GM21367 (cell line): ENCODE results near the gene A3GALT2.

Source experiments
- ATAC-seq: cut with Tn5 transposase; IDR thresholded peaks from one replicate; pipeline ENCODE4 v1.9.1; 2021; ENCODE audit not compliant: unreplicated experiment

Gene A3GALT2

DNA sequence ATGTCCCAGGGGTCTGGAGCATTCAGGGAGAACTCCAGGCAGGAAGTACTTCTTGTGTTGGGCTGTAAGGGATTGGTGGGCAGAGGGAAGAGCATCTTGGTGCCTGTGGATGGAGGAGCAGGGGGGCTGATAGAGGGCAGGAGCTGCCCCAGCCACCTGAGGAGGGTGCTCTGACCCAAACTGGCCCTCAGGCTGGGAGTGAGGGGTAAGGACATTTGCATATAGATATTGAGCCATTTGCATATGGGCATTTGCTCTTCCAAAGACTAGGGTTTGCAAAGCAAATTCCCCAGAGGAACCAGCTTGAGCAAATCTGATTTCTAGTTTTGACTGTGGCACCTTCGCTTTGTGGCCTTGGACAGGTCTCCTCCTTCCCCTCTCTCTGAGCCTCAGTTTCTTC, 46.5 kb downstream of the A3GALT2 start:
- no peak for ATAC-seq

GRCh38 chr1:33273961-33274371, 46.9 kb downstream of the A3GALT2 start:
- ATAC-seq: no peak

DNA sequence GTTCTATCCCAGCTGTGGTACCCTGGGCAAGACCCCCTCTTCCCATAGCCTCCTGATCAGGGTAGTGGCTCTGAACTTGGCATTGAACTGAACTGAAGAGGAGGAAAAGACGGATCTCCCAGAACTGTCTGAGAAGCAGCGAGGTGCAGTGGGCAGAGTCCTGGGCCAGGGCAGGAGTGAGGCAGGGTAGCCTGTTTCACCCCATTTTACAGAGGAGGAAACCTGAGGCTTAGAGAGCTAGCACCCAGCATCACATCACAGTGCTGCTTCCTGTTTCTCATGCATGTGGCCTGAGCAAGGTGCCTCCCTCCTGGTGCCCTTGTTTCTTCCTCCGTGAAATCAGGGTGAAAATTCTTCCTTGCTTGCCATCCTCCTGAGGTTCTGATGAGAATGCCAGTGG, 47.5 kb downstream of the A3GALT2 start:
- no peak for ATAC-seq

DNA sequence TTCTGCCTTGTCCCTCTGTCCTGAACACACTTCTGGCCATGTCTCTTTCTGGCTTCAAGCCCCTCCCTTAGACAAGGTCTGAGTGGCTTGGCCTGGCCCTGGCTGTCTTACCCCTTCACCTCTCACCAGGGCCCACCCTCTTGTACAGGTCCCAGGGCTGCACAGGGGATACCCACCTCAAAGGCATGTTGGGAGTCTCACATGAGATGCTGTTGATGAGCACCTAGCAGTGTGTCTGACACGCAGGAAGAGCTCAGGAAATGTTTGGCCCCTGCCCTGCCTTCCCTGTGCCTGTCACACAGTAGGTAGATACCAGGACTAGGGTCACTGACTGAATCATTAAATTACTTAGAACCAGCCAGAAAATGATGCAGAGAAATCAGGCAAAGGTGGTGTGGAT, 48.0 kb downstream of the A3GALT2 start:
- ATAC-seq: no peak

- no peak for ATAC-seq
Measured at GRCh38 chr1:33272509-33272908, 48.4 kb downstream of the A3GALT2 start.

DNA sequence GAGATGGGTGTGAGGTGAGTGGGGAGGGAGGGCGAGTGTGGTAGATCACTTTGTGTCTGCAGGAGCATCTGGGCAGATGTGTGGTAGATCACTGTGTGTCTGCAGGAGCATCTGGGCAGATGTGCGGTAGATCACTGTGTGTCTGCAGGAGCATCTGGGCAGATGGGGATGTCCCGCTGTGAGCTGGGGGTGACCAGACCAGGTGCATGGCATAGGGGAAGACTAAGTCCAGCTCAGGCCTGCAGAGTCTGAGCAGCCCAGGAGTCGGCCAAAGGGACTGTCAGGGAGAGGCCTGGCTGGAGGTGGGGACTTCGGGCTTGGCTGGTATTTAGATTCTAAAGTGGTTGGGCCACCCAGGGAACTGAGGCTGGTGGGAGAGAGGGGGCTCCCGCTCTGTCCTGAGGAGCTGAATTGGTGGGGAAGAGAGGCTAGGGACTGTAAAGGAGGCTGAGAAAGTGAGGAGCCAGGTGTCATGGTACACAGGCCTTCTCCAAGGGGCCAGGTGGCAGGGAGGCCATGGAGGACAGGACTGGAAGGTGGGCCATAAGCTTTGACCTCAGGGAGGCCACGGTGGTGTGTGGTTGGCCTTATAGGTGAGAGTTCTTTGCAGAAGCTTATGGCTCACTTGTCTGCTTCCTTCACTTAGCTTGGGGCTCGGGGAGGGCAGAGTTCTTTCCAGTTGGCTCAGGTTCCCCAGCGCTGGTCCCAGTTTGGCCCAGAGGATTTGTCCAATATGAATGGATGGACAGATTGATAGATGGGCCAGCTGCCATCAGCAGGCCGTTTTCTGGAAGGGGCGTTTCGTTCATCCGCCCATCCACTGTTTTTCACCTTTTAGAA, 49.0 kb downstream of the A3GALT2 start:
- no peak for ATAC-seq

- ATAC-seq: no peak
Measured at GRCh38 chr1:33270808-33271465, 50.0 kb downstream of the A3GALT2 start.

DNA sequence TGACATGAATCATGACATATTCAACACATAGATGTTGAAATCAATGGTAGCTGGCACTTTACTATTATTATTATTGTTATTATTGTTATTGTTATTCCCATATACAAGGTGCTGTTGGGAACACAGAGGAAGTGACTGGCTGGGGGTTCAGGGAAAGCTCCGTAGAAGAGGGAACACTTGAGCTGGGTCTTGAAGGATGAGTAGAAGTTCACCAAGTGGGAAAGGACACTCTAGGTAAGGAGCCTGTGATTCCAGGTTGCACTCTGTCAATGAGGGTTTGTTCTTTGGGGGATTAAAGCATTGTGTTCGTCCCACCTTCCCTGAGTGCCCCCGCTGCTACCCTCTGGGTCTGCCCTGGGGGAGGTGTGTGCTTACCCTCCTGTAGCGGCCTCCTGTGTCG, 50.5 kb downstream of the A3GALT2 start:
- ATAC-seq: no peak

DNA sequence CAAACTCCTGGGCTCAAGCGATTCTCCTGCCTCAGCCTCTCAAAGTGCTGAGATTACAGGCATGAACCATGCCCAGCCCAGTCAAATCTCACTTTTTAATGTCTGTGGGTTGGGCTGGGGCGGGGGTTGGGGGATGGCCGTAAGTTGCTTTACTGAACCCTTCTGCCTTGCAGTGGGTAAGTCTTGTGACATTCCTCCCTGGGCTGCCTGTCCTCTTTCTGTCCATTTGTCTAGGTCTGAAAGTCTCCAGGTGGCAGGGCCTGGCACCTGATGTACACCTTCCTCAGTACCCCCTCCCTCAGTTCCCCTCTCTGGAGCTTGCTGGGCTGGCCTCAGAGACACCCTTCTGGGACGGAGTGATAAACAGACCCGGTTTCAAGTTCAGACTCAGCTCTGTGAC, 51.3 kb downstream of the A3GALT2 start:
- no peak for ATAC-seq

- no peak for ATAC-seq
Measured at GRCh38 chr1:33268927-33269610, 51.8 kb downstream of the A3GALT2 start.

- no peak for ATAC-seq
Measured at GRCh38 chr1:33268457-33268856, 52.4 kb downstream of the A3GALT2 start.

DNA sequence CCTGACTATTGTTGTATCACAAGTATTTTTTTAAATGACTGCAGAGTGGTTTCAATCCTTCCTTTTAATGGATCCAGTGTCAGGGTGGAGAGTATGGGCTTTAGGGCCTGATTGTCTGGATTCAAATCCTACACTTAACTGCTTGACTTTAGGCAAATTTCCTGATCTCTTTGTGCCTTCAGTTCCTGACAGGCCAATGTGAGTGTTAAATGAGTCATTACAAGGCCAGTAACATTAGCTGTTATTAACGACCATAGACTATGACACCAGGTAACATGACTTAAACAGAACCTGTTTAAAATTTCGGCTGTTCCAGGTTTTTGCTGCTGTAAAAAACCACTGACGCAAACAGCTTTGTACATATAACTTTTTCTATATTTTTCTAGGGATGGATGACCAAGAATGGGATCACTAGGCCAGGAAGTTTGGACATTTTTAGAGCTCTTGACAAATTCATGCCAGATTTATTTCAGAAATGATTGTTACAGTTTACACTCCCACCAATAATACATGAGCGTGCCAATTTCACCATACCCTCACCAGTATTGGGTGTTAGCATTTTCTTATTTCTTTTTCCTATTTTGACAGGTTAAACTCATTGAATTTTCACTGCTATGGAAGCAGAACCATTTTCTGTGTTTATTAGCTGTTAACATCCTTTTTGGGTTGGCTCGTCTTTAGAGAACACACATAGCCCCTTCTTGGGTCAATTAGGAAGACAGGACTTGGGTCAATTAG, 53.3 kb downstream of the A3GALT2 start:
- ATAC-seq: no peak

DNA sequence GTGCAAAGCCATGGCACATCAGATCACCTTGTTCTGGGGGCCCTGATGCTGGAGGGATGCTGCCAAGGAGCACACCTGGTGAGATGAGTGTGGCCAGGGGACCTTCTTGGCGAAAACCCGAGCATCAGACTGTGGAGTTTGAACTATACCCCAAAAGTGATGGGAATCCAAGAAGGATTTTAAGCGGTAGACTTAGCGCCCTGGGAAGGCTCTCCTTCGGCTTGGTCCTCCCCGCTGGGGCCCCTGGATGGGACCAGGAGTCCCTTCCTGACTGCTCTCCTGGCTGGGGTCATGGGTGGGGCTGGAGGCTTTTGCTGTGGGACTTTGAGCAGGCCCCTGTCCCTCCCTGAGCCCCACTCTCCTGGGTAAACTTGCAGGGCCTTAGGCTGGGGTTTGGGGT, 54.1 kb downstream of the A3GALT2 start:
- no peak for ATAC-seq

DNA sequence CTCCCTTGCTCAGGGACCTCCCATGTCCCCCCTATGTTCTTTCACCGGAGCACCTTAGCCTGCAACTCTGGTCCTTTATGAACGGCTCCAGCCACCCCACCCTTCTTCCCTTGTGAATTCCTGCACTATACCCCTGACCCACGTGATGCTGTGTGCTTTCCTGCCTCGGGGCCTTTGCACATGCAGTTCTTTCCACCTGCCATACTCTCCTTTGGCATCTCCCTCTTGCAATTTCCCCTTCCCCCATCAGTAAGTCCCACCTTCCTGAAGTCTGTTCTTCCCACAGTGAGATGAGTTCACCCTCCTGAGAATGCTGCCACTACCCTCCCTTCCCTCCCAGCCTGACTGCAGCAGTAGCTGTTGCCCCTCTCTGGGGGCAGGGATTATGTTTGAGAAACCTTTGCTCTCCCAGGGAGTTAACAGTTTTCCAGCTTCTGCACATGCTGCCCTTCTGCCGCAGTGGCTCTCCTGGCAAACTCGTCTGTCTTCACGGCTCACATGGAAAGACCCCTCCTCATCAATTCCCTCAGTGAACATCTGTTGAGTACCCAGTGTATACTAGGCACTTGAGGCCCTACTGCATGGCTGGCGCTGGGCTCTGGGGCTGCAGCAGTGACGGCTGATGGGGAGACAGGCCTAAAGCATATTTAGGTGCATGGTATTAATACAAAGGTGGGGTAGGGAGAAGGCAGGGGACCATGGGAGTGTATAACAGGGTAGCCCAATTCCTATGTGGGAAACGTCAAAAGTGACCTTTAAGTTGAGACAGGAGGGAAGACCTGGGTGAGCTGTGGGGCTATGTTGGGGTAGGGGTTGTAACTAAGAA, 54.9 kb downstream of the A3GALT2 start:
- no peak for ATAC-seq

- no peak for ATAC-seq
Measured at GRCh38 chr1:33263890-33264504, 56.9 kb downstream of the A3GALT2 start.

- no peak for ATAC-seq
Measured at GRCh38 chr1:33261344-33261743, 59.6 kb downstream of the A3GALT2 start.

DNA sequence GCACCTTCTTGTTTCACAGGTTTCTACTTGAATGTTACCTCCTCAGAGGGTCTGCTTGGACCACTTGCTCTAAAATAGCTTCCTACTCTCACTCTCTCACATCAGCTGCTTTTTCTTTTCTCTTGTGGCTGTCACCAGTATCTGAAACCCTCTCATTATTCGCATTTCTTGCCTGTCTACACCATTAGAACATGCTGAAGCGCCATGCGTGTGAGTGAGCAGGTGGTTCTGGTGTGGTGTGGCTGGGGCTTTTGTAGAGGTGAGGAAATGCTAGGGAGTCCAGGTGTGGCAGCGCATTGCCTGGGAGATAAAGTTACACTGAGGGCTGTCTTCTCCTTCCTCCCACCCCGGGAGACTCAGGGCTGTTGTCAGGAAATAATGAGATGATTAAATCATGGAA, 60.5 kb downstream of the A3GALT2 start:
- no peak for ATAC-seq

DNA sequence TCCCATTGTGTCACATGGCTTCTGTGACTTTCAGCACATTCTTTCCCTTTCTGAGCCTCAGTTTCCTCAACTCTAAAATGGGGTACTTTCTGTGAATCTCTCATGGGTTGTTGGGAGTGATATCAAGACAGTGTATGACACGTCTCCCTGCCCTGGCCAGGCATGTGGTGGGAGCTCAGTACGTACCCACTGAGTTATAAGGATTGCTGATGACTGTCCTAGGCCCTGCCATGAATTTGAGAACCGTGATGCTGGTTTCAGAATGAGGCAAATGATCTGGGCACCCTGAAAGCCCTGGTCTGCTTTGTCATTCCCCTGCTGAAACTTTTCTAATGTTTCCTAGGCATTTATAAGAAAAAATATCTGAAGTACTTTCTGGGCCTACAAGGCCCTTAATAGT, 61.0 kb downstream of the A3GALT2 start:
- ATAC-seq: no peak

DNA sequence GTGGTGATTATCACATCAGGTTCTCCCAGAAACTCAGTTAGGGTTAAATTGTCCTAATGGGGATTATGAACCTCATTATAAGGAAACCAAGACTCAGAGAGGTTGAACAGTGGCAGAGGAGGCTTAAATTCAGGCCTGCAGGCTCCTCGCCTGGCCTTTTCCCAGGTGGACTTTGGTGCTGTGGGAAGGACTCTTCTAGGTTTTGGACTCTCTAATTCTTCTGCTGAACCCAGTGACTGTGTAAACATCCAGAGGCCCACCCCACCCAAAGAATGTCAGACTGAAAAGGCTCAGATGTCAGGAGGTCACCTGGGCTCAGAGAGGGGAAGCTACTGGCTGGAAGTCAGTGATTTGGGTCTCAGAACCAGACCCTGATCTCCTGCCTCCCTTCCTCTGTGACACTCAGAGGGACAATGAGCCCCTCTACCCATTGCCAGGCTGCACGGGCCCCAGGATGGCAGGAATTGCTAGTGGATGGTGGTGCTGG, 62.1 kb downstream of the A3GALT2 start:
- no peak for ATAC-seq
